Nephron progenitor cell (in vitro differentiated cells): ENCODE measurements around the gene TARBP1.

Experiments used
- DNase-seq: peaks from one replicate; pipeline ENCODE4 v3.0.0; 2021
- H3K27ac Mint-ChIP-seq: 2 replicates; pipeline ENCODE4 v1.8.0; 2021; ENCODE audit warnings: mild to moderate bottlenecking, moderate library complexity, mixed read lengths
- H3K27me3 Mint-ChIP-seq: 2 replicates; pipeline ENCODE4 v1.8.0; 2021; ENCODE audit warnings: mild to moderate bottlenecking, low read depth, mixed read lengths; ENCODE audit not compliant: poor library complexity
- H3K36me3 Mint-ChIP-seq: 2 replicates; pipeline ENCODE4 v1.8.0; 2021; ENCODE audit warnings: low read depth, mixed read lengths
- H3K4me1 Mint-ChIP-seq: 2 replicates; pipeline ENCODE4 v1.8.0; 2021; ENCODE audit warnings: mixed read lengths
- H3K4me3 Mint-ChIP-seq: 2 replicates; pipeline ENCODE4 v1.8.0; 2021; ENCODE audit warnings: mild to moderate bottlenecking, moderate library complexity, mixed read lengths
- H3K9me3 Mint-ChIP-seq: 2 replicates; pipeline ENCODE4 v1.8.0; 2021; ENCODE audit warnings: mild to moderate bottlenecking, moderate library complexity, mixed read lengths
- TF ChIP-seq, protein P1 (sequence below): fragments of 200-600 bp; sonication (generic); IDR thresholded peaks from 2 replicates; pipeline ENCODE4 v1.5.0; 2021; ENCODE audit warnings: antibody characterized with exemption

TARBP1 gene

GRCh38 chr1:234345237-234345636 lies 133.7 kb downstream of the TARBP1 start:
- H3K36me3 Mint-ChIP-seq, result no peaks in the 10 kb centered on the region
- peaks cover 15% of the 10 kb centered on the region for H3K27me3 Mint-ChIP-seq
- TF ChIP-seq, protein P1, sequence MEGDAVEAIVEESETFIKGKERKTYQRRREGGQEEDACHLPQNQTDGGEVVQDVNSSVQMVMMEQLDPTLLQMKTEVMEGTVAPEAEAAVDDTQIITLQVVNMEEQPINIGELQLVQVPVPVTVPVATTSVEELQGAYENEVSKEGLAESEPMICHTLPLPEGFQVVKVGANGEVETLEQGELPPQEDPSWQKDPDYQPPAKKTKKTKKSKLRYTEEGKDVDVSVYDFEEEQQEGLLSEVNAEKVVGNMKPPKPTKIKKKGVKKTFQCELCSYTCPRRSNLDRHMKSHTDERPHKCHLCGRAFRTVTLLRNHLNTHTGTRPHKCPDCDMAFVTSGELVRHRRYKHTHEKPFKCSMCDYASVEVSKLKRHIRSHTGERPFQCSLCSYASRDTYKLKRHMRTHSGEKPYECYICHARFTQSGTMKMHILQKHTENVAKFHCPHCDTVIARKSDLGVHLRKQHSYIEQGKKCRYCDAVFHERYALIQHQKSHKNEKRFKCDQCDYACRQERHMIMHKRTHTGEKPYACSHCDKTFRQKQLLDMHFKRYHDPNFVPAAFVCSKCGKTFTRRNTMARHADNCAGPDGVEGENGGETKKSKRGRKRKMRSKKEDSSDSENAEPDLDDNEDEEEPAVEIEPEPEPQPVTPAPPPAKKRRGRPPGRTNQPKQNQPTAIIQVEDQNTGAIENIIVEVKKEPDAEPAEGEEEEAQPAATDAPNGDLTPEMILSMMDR, result no peak
- no peak overlapping the region for H3K4me3 Mint-ChIP-seq
- DNase-seq, result no peak
- H3K4me1 Mint-ChIP-seq, result no peaks in the 10 kb centered on the region
- H3K9me3 Mint-ChIP-seq, result peaks cover 16% of the 10 kb centered on the region
- no peak overlapping the region for H3K27ac Mint-ChIP-seq

DNA sequence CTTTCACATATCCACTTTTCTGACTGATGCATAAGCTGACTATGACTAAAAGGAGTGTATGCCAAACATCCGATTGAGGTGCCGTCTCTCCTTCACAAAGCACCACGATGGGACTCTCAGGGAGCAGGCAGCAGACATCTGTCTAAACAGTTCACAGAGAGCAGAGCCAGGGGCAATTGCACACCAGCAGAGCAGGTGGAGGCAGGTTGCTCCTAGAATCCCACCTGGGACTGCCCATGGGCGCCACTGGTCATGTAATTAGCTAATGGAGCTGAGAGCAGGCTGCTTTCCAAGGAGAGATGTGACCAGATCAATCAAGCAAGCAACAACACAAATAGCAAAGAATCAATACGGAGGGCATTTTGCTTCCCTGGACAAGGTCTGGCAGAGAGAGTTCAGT lies 136.2 kb downstream of the TARBP1 start:
- H3K27ac Mint-ChIP-seq, result peak overlapping the region; percentile 34
- no peak for DNase-seq
- H3K4me3 Mint-ChIP-seq, result no peak overlapping the region
- peaks cover 38% of the 10 kb centered on the region for H3K9me3 Mint-ChIP-seq
- peaks cover 17% of the 10 kb centered on the region for H3K27me3 Mint-ChIP-seq
- no peaks in the 10 kb centered on the region for H3K36me3 Mint-ChIP-seq
- TF ChIP-seq, protein P1, result no peak
- no peaks in the 10 kb centered on the region for H3K4me1 Mint-ChIP-seq
